HFFc6 (cell line): Measurements from ENCODE around the gene MSH5. TPM values are rescaled to one million over a fixed set of nuclear protein-coding genes. Genes with fewer than 3 reads are reported as not detected.

Experiments used
- DNase-seq: peaks from one replicate; pipeline ENCODE4 v3.0.0-alpha.2; 2018
- H3K27ac Mint-ChIP-seq: 2 replicates; pipeline ENCODE4 v1.8.0; 2020; ENCODE audit warnings: mild to moderate bottlenecking, mixed read lengths
- H3K27me3 Mint-ChIP-seq: 2 replicates; pipeline ENCODE4 v1.8.0; 2021; ENCODE audit warnings: mild to moderate bottlenecking, moderate library complexity, mixed read lengths; ENCODE audit not compliant: insufficient read depth
- H3K36me3 Mint-ChIP-seq: 2 replicates; pipeline ENCODE4 v1.8.0; 2021; ENCODE audit warnings: low read depth, mixed read lengths
- H3K4me1 Mint-ChIP-seq: 2 replicates; pipeline ENCODE4 v1.8.0; 2020; ENCODE audit warnings: low read depth, mixed read lengths
- H3K4me3 Mint-ChIP-seq: 2 replicates; pipeline ENCODE4 v1.8.0; 2020; ENCODE audit warnings: mild to moderate bottlenecking, moderate library complexity, mixed read lengths
- H3K9me3 Mint-ChIP-seq: 2 replicates; pipeline ENCODE4 v1.8.0; 2020; ENCODE audit warnings: mild to moderate bottlenecking, mixed read lengths
- total RNA-seq, 6 experiments: library from RNA; stranded (reverse); fragmentation: NEBNext Ultra II Directional; extraction: Animal tissue kit (Norgen Biotek cat#: 25700); gene quantifications; 2 replicates in 1 of 6; 3 replicates in 5 of 6; pipeline ENCODE4 v1.2.3, GENCODE V29; 2021
- TF ChIP-seq, protein P1 (sequence below): fragments of 200-600 bp; sonication (generic); IDR thresholded peaks from 2 replicates; pipeline ENCODE4 v1.5.0; 2021; ENCODE audit warnings: antibody characterized with exemption, mild to moderate bottlenecking

The MSH5 gene
- total RNA-seq, 6 experiments from 2014 or later, result 7.4 to 14.8 (median 12.6) TPM

DNA sequence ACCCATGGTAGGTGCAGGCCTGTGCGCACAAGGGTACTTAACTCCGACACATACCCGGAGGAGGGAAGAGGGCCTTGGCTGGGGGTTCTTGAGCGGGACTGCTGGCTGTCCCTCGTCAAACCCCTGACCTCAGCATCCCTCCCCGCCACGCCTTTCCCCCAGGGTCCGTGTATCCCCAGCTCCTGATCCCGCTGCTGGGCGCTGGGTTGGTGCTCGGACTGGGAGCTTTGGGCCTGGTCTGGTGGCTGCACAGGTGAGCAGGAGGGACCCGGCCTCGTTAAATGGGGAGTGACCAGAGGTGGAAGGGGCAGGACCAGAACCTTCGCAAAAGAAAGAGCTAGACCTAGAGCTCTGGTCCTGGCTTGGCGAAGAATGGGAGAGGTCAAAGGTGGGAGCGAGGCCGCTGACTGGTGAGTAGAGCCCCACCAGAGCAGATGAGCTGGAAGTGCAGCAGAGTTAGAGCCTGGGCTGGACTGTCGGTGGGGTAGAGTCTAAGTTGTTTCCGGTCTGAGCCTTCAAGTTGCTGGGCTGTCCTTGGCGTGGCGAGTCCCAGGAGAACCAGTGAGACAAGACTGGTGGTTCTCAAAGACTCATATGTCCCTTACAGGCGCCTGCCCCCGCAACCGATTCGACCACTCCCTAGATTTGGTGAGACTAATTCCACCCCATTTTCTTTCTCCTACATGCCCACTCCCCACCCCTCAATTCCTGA lies 15.7 kb upstream of the MSH5 start:
- Mint-ChIP-seq H3K27ac (no peak overlapping the region), H3K9me3 (no peaks in the 10 kb centered on the region), H3K4me3 (no peak overlapping the region), H3K36me3 (peaks cover 12% of the 10 kb centered on the region), H3K27me3 (peaks cover 10% of the 10 kb centered on the region), H3K4me1 (peaks cover 8% of the 10 kb centered on the region; the same call in 1 of the 2 replicates)
- TF ChIP-seq, protein P1, sequence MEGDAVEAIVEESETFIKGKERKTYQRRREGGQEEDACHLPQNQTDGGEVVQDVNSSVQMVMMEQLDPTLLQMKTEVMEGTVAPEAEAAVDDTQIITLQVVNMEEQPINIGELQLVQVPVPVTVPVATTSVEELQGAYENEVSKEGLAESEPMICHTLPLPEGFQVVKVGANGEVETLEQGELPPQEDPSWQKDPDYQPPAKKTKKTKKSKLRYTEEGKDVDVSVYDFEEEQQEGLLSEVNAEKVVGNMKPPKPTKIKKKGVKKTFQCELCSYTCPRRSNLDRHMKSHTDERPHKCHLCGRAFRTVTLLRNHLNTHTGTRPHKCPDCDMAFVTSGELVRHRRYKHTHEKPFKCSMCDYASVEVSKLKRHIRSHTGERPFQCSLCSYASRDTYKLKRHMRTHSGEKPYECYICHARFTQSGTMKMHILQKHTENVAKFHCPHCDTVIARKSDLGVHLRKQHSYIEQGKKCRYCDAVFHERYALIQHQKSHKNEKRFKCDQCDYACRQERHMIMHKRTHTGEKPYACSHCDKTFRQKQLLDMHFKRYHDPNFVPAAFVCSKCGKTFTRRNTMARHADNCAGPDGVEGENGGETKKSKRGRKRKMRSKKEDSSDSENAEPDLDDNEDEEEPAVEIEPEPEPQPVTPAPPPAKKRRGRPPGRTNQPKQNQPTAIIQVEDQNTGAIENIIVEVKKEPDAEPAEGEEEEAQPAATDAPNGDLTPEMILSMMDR, result no peak
- no peak for DNase-seq

DNA sequence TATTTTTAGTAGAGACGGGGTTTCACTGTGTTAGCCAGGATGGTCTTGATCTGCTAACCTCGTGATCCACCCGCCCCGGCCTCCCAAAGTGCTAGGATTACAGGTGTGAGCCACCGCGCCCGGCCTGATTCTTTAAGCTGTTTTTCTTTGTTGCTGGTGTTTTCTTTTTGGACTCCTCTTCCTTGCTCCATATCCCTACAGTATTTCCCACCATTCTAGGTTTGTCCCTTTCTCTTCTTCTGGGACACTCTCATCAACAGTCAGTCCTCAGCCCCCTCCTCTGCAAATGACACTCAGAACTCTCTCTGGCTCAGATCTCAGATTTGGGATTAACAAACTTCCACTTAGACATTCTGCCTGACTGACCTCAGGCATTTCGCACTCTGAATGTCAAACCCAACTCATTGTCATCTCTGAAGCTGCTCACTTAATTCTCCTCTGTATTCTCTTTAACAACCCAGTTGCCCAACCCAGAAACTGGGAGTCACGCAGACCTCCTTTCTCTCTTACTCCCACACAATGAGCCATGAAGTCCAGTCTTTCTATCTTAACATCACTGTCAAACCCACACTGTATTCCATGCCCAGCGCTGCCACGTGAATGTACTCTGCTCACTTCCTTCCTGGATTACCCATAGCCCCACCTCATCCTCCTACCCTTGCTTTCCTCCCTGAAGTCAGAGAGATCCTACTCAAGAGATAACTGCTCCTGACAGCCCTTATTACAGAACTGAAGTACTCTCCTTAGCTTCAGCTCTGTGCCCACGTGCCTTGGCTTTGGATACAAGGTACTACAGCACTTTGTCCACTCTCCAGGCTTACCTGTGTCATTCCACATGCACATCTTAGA lies 14.1 kb upstream of the MSH5 start:
- Mint-ChIP-seq H3K4me1 (peaks cover 18% of the 10 kb centered on the region), H3K9me3 (no peaks in the 10 kb centered on the region), H3K27ac (no peak overlapping the region), H3K27me3 (peaks cover 11% of the 10 kb centered on the region), H3K4me3 (no peak overlapping the region), H3K36me3 (peaks cover 19% of the 10 kb centered on the region)
- DNase-seq, result no peak
- TF ChIP-seq, protein P1, result no peak

DNA sequence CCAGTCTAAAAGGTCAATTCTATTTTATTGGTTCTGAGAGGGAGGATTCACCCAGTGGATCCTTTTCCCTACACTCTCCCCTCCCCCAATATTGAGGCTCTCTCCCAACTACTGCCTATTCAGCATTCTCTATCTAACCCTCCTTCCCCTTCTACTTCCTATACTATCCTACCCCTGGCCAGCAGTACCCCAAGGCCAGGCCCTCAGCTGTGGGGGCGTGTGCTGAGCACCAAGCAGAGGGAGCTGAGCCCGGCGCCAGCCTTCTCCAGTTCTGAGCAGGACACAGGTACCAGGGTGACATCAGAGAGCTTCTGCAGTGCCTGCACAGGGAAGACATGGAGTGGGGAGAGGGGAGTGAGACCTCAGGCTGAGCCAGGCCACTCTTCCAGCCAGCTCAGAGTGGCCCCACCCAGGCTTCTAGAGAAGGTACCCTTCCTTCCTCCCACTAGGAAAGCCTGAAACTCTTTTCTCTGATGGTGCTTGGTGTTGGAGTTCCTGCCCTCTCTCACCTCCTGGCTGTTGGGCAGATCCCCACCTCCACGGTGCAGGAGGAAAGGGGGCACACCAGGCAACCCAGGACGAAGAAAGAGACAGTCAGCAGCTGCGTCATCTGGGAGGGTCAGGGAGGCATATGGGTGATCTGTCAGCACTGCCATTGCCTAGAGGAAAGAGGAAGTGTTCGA lies 12.6 kb upstream of the MSH5 start:
- H3K27ac Mint-ChIP-seq, result no peak overlapping the region
- no peaks in the 10 kb centered on the region for H3K9me3 Mint-ChIP-seq
- H3K4me1 Mint-ChIP-seq, result peaks cover 32% of the 10 kb centered on the region
- TF ChIP-seq, protein P1, result no peak
- H3K27me3 Mint-ChIP-seq, result peaks cover 6% of the 10 kb centered on the region
- peak overlapping the region; percentile 18; the same call in 1 of the 2 replicates for H3K4me3 Mint-ChIP-seq
- peaks cover 22% of the 10 kb centered on the region for H3K36me3 Mint-ChIP-seq
- no peak for DNase-seq

DNA sequence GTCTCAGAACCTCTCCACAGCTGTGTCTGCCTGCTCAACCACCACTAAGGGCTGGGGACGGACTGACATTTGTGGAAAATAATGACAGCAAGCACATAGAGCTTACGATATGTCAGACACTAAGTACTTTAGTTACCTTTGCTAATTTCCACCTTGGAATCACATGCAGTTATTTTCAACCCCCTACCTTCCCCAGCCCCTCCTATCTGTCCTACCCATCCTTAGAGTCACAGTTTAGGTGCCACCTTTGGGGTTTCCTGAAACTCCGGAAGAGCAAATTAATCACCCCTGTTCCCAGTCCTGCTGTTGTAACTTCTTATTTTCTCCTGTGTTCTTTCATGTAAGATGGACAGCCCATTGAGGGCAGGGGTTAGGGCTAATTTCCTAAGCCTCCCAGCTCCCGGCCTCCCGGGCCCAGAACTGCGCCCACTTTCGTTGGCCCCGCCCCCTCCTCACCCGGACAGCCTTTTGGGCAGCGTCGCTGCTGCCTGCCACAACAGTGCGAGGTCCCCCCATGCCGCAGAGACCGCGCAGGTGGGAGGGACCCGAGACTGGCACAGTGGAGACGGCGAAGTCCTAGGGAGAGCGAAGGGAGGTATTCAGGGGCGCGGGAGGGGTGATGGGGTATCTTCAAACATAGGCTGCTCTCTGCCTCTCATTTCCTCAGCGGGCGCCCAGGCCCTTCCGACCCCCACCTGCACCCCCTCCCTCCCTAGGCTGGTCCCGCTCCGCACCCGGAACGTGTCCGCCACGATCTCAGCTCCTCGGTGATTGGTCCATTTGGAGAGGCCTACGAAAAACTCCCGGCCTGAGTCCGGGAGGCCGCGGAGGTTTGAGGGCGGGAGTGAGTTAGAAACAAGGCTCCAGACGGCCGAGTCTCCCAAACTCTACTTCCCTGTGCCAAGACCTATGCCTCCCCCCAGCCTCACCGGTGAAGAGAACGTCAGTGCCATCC lies 11.8 kb upstream of the MSH5 start:
- Mint-ChIP-seq H3K4me3 (peak overlapping the region; percentile 93), H3K4me1 (peaks cover 36% of the 10 kb centered on the region), H3K36me3 (peaks cover 24% of the 10 kb centered on the region), H3K27me3 (peaks cover 6% of the 10 kb centered on the region), H3K9me3 (no peaks in the 10 kb centered on the region), H3K27ac (no peak overlapping the region)
- TF ChIP-seq, protein P1, result no peak
- DNase-seq, result no peak
